ENCODE data around the gene JMJD6.

- TF ChIP-seq CTCF (optimal IDR thresholded peaks at IDR 0.05 in 1 of 3, IDR thresholded peaks at IDR 0.05 in 1 of 3, conservative IDR thresholded peaks at IDR 0.05 in 1 of 3; ENCODE audit: extremely low read depth in 1 of 3, insufficient read depth in 2 of 3, low read length in 3 of 3) (no peak), EZH2 (IDR thresholded peaks at IDR 0.05; ENCODE audit: low read length) (no peak)
Measured at GRCh38 chr17:76715496-76715830, 10.9 kb downstream of the JMJD6 start.
